HUES64 (cell line): ENCODE data around the gene RNF187.
"Not testable (repeated sequence)": the region's sequence is repeated elsewhere in the genome, so short reads cannot be mapped to it uniquely, and the experiment has no call there.

Experiments used
- H3K27ac ChIP-seq: 2 replicates; pipeline ENCODE4 v1.7.0; 2013; ENCODE audit warnings: low read depth, low read length, inconsistent platforms
- H3K27me3 ChIP-seq: 2 replicates; pipeline ENCODE4 v1.6.1; 2013; ENCODE audit warnings: mild to moderate bottlenecking, low read length; ENCODE audit not compliant: insufficient read depth
- H3K36me3 ChIP-seq: 2 replicates; pipeline ENCODE4 v1.6.1; 2013; ENCODE audit warnings: mild to moderate bottlenecking, low read length; ENCODE audit not compliant: insufficient read depth
- H3K4me1 ChIP-seq: 2 replicates; pipeline ENCODE4 v1.6.1; 2013; ENCODE audit warnings: mild to moderate bottlenecking, low read length, moderate library complexity; ENCODE audit not compliant: insufficient read depth
- H3K4me3 ChIP-seq: 2 replicates; pipeline ENCODE4 v1.5.1; 2013; ENCODE audit warnings: mild to moderate bottlenecking, low read length, moderate library complexity
- H3K9ac ChIP-seq: 2 replicates; pipeline ENCODE4 v1.6.1; 2013; ENCODE audit warnings: mild to moderate bottlenecking, low read depth, low read length
- H3K9me3 ChIP-seq: 2 replicates; pipeline ENCODE4 v1.6.1; 2013; ENCODE audit warnings: low read depth, low read length; ENCODE audit not compliant: insufficient read depth
- WGBS: fragments of 150-250, 120-280 bp; methylation state at CpG from one replicate; pipeline ENCODE4 v1.1.7; 2013; ENCODE audit warnings: missing lambda C conversion rate; 5-methylcytosine and 5-hydroxymethylcytosine counted together

The RNF187 gene

DNA sequence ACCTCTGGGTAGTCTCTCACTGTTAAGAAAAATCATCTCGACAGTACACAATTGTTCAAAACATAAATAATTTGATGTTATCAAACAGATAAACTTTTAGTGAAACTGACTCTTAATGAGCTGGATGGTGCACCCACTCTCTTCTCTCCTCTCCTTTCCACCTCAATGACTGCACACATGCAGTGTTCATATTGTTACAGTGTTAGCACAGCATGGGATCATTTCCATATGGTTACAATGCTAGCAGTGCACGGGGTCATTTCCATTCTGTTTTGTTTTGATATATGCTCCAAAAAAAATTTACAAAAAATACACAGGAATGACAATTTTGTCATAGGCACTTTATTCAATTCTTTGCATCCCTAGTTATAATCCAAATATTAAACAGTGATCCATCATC lies 26.4 kb upstream of the RNF187 start:
- Histone ChIP-seq H3K4me1 (peaks cover 17% of the 10 kb centered on the region), H3K36me3 (no peaks in the 10 kb centered on the region), H3K27me3 (peaks cover 40% of the 10 kb centered on the region), H3K27ac (no peak overlapping the region), H3K9me3 (no peaks in the 10 kb centered on the region), H3K4me3 (no peak overlapping the region), H3K9ac (no peak overlapping the region)
- 63% methylated on average over 1 of the region's 2 CpGs for WGBS

DNA sequence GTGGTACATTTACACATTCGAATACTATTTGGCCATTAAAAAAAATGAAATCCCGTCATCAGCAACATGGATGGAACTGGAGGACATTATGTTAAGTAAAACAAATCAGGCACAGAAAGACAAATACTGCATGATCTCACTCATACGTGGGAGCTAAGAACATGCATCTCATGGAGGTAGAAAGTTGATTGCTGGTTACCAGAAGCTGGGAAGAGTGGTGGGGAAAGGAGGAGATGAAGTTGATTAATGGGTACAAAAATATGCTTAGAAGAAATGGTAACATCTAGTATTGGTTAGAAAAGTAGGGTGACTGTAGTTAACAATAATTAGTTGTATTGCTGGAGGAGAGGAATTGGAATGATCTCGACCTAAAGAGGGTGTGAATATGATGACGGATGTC lies 24.6 kb upstream of the RNF187 start:
- H3K9me3 ChIP-seq, result no peaks in the 10 kb centered on the region
- H3K36me3 ChIP-seq, result no peaks in the 10 kb centered on the region
- H3K27ac ChIP-seq, result no peak overlapping the region
- H3K4me1 ChIP-seq, result peaks cover 11% of the 10 kb centered on the region
- no peak overlapping the region for H3K9ac ChIP-seq
- WGBS, result 93% methylated on average over 5 of the region's 5 CpGs
- H3K4me3 ChIP-seq, result no peak overlapping the region
- H3K27me3 ChIP-seq, result peaks cover 58% of the 10 kb centered on the region

DNA sequence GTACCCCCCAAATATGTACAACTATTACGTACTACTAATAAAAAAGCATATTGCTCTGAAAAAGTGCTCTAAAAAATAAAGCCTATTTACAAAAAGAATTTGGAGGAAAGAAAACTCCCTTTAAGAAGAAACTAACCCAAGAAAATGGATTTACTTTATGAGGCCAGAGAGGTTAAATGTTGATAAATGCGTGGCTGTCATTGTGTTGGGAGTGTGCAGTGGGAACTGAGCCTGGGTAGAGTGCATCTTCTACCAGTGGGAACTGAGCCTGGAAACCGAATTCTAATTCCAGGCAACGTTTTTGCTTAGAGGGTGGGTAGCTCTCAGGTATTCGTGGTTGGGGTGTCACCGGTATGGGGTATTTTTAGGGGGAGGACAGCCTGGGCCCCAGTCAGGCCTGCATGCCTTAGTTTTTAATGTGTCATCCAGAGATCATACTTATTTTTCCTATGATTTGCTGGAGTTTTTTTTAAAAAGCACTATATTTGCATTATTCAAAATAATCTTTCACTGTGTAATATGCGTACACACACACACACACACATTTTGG lies 24.1 kb upstream of the RNF187 start:
- no peaks in the 10 kb centered on the region for H3K36me3 ChIP-seq
- WGBS, result 71% methylated on average over 5 of the region's 7 CpGs
- H3K4me3 ChIP-seq, result peak overlapping the region; percentile 72
- H3K9ac ChIP-seq, result no peak overlapping the region
- H3K27me3 ChIP-seq, result peaks cover 62% of the 10 kb centered on the region
- no peak overlapping the region for H3K27ac ChIP-seq
- H3K4me1 ChIP-seq, result peaks cover 11% of the 10 kb centered on the region
- H3K9me3 ChIP-seq, result no peaks in the 10 kb centered on the region

DNA sequence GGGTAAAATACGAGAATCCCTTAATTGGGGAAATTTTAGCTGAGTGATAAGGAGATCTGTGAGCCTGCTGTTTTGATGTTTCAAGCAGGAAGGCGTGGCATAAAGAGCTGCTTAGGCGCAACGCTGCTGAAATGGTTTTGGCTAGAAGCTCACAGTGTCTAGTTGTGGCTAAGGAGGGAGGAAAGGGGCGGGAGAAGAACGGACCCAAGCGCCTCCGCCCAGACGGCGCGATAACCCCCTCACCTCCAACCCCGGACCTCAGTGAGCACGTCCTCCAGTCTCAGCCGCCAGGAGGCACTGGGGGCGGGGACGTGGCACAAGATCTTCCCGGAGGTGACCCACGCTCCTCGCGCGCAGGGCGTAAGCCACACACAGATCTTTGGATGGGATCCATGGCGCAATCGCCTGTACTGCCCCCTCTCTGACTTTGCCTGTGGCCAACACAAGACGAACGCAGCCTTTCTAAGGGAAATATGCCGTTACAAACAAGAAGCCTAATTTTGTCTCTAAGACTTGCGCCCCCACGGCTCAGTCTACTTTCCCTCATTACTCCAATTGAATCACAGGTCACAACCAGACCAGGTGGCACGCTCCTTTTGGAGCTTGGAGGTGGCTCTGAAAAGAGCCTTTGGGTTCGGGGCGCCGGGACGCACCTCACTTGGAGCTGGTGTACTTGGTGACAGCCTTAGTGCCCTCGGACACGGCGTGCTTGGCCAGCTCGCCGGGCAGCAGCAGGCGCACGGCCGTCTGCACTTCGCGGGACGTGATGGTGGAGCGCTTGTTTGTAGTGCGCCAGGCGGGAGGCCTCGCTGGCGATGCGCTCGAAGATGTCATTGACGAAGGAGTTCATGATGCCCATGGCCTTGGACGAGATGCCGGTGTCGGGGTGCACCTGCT lies 23.4 kb upstream of the RNF187 start:
- Histone ChIP-seq H3K9me3 (no peaks in the 10 kb centered on the region), H3K4me1 (peaks cover 11% of the 10 kb centered on the region), H3K27me3 (peaks cover 62% of the 10 kb centered on the region), H3K36me3 (no peaks in the 10 kb centered on the region), H3K4me3 (peak overlapping the region; percentile 72), H3K9ac (peak overlapping the region; percentile 60), H3K27ac (no peak overlapping the region)
- WGBS, result 41% methylated on average over 53 of the region's 56 CpGs

DNA sequence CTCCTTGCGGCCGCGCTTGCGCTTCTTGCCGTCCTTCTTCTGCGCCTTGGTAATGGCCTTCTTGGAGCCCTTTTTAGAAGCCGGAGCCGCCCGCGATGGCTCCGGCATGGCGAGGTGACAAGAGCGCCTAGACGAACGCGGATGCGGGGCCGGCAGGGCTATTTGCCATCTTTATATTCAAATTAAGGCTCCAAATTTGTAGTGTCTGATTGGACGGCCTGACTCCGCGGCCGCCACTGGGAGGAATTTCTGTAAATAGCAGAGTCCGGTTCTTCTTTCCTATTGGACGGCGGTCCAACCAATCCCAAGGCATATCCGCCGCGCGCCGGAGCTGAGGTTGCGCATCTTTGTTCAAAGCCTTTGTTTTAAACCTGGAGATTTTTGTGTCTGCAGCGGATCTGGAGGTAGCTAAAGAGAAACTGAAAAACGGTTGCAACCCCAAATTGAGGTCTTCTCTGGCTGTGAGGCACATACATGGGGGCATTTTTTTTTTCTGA lies 22.6 kb upstream of the RNF187 start:
- 54% methylated on average over 33 of the region's 33 CpGs for WGBS
- Histone ChIP-seq H3K27ac (peak overlapping the region; percentile 60; the same call in 1 of the 2 replicates), H3K36me3 (no peaks in the 10 kb centered on the region), H3K9ac (peak overlapping the region; percentile 79), H3K27me3 (peaks cover 62% of the 10 kb centered on the region), H3K4me3 (peak overlapping the region; percentile 72), H3K4me1 (peaks cover 16% of the 10 kb centered on the region), H3K9me3 (no peaks in the 10 kb centered on the region)

DNA sequence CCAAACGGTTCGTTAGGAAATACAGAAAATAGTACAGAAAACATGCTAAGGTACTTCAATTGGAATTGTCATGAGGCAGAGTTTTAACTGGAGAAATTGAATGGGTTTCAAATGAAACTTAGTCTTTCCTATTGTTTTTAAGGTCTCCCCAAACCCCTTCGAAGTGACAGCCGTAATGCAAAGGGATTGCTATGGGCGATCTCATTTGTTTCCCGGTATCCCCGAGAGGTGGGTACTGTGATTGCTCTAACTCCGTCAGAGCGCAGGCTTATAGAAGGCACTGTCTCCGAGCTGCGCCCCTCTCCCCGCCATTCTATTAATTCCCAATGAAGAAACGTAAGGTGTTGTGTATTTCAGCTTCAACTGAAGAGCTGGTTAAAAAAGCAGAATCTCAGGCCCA lies 22.0 kb upstream of the RNF187 start:
- WGBS, result 56% methylated on average over 13 of the region's 13 CpGs
- H3K9me3 ChIP-seq, result no peaks in the 10 kb centered on the region
- H3K4me3 ChIP-seq, result peak overlapping the region; percentile 72
- peak overlapping the region; percentile 79 for H3K9ac ChIP-seq
- no peaks in the 10 kb centered on the region for H3K36me3 ChIP-seq
- peaks cover 62% of the 10 kb centered on the region for H3K27me3 ChIP-seq
- peaks cover 16% of the 10 kb centered on the region for H3K4me1 ChIP-seq
- peak overlapping the region; percentile 60; the same call in 1 of the 2 replicates for H3K27ac ChIP-seq

DNA sequence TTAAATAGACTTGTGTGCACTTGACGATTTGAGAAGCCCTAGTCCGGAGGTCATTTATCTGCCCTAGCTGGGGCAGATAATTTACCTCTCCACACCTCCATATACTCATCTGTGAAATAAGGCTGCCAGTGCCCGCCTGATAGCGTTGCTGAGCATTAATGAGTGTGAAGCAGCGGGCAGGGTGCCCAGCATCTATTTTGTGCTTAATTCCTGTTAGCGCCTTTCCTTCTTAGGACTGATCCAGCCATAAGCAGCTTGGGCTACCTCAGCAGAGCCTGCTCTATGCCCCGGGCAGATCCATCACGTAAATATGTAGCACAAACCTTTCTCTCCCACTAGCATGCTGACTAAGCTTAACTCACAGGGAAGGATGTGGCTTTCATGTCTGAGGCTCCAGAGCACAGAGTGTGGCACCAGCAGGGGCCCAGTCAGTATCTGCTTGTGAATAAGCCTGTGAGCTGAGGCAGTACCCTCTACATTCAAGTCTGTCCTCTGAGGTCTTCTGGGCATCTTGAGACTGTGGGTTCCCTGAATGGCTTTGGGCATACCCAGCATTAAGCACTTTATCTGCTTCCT lies 21.5 kb upstream of the RNF187 start:
- H3K9me3 ChIP-seq, result no peaks in the 10 kb centered on the region
- H3K4me1 ChIP-seq, result peaks cover 16% of the 10 kb centered on the region
- H3K9ac ChIP-seq, result no peak overlapping the region
- H3K27me3 ChIP-seq, result peaks cover 62% of the 10 kb centered on the region
- H3K4me3 ChIP-seq, result peak overlapping the region; percentile 72; the same call in 1 of the 2 replicates
- H3K27ac ChIP-seq, result no peak overlapping the region
- H3K36me3 ChIP-seq, result no peaks in the 10 kb centered on the region
- WGBS, result 86% methylated on average over 8 of the region's 8 CpGs

DNA sequence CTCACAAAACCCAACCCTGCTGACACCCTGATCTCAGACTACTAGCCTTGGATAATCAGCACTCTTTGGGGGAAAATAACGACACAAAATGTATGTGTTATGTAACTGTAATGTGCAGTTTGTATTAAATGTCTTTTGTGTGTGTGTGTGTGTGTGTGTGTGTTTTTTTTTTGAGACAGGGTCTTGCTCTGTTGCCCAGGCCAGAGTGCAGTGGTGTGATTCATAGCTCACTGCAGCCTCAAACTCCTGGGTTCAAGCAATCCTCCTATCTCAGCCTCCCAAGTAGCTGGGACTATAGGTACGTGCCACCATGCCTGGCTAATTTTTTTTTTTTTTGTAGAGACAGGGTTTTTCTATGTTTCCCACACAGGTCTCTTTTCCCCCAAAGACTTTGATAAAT lies 19.0 kb upstream of the RNF187 start:
- not testable (repeated sequence) for H3K4me3 ChIP-seq, H3K9me3 ChIP-seq, H3K27ac ChIP-seq, H3K9ac ChIP-seq, H3K36me3 ChIP-seq
- Histone ChIP-seq H3K4me1 (peaks cover 16% of the 10 kb centered on the region), H3K27me3 (peaks cover 42% of the 10 kb centered on the region)
- 86% methylated on average over 2 of the region's 2 CpGs for WGBS

DNA sequence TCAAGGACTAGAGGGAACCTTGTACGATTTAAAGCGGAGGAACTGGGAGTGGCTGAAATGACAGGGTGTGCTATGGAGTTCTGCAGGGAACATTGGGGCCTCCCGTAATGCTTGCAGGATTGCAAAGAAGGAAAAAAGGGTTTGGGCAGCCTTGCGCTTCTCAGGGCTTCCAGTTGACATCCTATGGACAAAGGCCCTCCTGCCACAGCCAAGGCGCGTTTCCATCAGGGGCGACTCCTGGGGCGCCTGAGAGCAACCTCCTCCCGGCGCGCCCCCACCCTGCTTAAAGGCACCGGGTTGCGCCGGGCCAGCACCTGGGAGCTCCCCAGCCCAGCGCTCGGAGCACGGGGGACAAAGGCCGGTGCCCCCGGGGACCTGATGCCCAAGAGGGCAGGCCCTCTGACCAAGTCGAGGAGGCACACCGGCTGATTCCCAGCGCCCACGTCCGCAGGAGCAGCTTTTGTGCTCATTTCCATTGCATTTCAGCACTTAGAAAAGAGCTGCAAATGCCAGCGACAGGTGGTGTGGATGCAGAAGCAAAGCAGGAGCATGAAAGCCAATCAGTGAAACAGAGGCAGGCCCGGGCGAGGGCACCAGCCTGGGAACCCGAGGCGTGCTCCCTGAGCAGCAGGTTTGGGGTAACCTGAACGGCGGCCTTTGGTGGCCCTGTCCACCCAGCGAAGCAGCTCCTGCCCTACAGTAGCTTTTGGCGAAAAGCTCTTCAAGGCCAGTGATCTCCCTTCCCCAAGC lies 17.6 kb upstream of the RNF187 start:
- H3K27ac ChIP-seq, result no peak overlapping the region
- H3K27me3 ChIP-seq, result peaks cover 33% of the 10 kb centered on the region
- no peak overlapping the region for H3K9ac ChIP-seq
- peaks cover 17% of the 10 kb centered on the region for H3K4me1 ChIP-seq
- WGBS, result 88% methylated on average over 33 of the region's 33 CpGs
- H3K4me3 ChIP-seq, result no peak overlapping the region
- no peaks in the 10 kb centered on the region for H3K9me3 ChIP-seq
- H3K36me3 ChIP-seq, result no peaks in the 10 kb centered on the region

DNA sequence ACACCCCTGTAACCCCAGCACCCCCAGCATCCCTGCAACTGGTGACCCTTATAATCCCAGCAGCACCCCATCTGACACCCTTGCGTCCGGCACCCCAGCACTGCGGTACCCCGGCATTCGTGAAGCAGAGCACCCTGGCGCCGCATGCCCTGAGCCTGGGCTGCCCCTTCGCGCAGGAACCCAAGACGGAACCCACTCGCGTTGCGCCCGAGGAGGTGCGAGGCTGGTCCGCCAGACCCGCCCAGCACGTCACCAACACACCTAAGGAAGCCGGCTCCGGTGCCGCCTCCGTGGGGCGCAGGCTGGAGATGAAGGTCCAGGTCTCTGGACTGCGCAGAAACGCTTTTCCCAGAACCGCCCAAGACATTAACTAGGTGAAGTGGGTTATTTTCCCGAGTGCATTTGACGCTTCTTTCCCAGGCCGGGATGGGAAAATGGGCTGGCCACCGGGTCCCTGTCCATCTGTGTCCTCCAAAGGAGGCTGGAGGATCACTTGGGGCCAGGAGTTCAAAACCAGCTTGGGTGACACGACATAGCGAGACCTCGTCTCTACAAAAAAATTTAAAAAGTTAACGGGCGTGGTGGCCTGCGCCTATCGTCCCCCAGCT lies 15.9 kb upstream of the RNF187 start:
- WGBS, result 95% methylated on average over 37 of the region's 37 CpGs
- no peaks in the 10 kb centered on the region for H3K9me3 ChIP-seq
- H3K27ac ChIP-seq, result no peak overlapping the region
- H3K4me1 ChIP-seq, result peaks cover 19% of the 10 kb centered on the region
- no peak overlapping the region for H3K9ac ChIP-seq
- no peaks in the 10 kb centered on the region for H3K36me3 ChIP-seq
- peaks cover 18% of the 10 kb centered on the region for H3K27me3 ChIP-seq
- no peak overlapping the region for H3K4me3 ChIP-seq
